G401 (cell line): ENCODE measurements around the gene C1QA. TPM values are rescaled to one million over a fixed set of nuclear protein-coding genes. Genes with fewer than 3 reads are reported as not detected.

Experiments
- total RNA-seq: library from RNA; depleted of rRNA; stranded (reverse); fragments of >200 nt; shearing (Covaris generic); gene quantifications from 2 replicates; pipeline ENCODE4 v1.2.3, GENCODE V29; 2014; rRNA removed

C1QA gene
- total RNA-seq, 1 experiment from 2014 or later, result not detected

Other genes starting within 250 kb of the C1QA start
- gene ZBTB40, start 184.8 kb upstream of the C1QA start, total RNA-seq, result 6.9 and 9.8 TPM in 2 replicates
- gene EPHA8, start 73.1 kb upstream of the C1QA start, total RNA-seq, result not detected in 2 replicates
- gene C1QC, start 7.0 kb downstream of the C1QA start, total RNA-seq, result not detected in 2 replicates
- gene C1QB, start 16.6 kb downstream of the C1QA start, total RNA-seq, result not detected in 2 replicates
- gene EPHB2, start 74.2 kb downstream of the C1QA start, total RNA-seq, result 0.14 and 1.1 TPM in 2 replicates